ENCODE measurements around the gene TGFBR2.

TGFBR2 gene

DNA sequence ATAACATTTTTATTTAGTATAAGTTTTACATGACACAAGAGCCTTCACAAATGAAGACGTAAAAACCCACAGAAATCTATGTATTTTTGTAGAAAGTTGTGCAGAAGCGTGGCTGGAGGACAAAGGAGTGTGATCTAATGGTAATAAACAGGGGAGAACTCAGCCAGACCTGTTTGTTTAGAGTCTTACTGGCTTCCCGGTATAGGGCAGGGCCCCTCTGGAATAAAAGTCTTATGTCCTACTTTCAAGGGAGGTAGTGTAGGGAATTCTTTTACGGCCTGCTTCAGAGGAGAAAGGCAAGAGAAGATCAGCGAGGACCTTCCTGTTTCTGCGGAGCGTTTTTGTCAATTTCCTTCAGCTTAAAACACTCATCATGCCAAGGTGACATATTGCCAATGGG lies 103.6 kb downstream of the TGFBR2 start:
- no peak for DNase-seq (ENCODE audit: low read depth in 2 of 2)
- TF ChIP-seq, protein P1, sequence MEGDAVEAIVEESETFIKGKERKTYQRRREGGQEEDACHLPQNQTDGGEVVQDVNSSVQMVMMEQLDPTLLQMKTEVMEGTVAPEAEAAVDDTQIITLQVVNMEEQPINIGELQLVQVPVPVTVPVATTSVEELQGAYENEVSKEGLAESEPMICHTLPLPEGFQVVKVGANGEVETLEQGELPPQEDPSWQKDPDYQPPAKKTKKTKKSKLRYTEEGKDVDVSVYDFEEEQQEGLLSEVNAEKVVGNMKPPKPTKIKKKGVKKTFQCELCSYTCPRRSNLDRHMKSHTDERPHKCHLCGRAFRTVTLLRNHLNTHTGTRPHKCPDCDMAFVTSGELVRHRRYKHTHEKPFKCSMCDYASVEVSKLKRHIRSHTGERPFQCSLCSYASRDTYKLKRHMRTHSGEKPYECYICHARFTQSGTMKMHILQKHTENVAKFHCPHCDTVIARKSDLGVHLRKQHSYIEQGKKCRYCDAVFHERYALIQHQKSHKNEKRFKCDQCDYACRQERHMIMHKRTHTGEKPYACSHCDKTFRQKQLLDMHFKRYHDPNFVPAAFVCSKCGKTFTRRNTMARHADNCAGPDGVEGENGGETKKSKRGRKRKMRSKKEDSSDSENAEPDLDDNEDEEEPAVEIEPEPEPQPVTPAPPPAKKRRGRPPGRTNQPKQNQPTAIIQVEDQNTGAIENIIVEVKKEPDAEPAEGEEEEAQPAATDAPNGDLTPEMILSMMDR (IDR thresholded peaks at IDR 0.05; ENCODE audit: low read depth, low read length), result no peak
- no peak overlapping the region for H3K4me3 ChIP-seq (replicated peaks in 1 of 2; ENCODE audit: low read depth in 2 of 2, low read length in 2 of 2)

DNA sequence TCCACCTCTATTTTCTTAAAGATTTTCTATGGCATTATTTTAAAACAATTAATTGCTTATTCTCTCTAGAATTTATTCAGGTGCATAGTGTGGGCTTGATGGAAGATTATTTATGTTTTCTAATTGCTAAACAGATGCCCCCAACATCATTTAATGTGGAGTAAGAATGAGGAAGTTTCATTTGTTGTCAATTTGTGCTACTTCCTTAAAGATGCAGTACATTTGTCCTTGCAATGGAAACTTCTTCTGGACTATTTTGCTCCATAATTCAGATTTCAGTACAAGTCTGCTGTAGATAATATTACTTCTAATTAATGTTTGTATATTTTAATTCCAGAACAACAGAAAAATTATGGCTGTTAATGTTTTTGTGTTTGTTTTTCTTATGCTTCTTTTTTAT lies 104.8 kb downstream of the TGFBR2 start:
- no peak overlapping the region for H3K4me3 ChIP-seq (replicated peaks in 1 of 2; ENCODE audit: low read depth in 2 of 2, low read length in 2 of 2)
- TF ChIP-seq, protein P1 (IDR thresholded peaks at IDR 0.05; ENCODE audit: low read depth, low read length), result no peak
- DNase-seq (ENCODE audit: low read depth in 2 of 2), result no peak

DNA sequence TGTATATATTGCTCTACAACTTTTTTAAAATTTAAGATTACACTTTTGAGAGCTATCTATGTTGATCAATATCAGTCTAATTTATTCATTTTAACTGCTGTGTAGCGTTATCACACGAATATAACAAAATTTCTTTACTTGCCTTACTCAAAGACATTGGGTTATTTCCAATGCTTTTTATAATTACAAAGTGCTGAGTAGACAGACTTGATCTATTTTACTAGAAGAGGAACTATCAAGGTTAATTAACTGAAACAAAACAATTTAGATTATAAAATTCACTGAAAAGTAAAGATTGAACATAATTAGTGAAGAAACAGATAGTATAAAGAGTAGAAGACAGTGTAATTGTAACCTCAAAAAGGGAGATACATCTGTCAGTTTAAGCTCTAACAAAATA lies 105.5 kb downstream of the TGFBR2 start:
- TF ChIP-seq, protein P1 (IDR thresholded peaks at IDR 0.05; ENCODE audit: low read depth, low read length), result no peak
- H3K4me3 ChIP-seq (replicated peaks in 1 of 2; ENCODE audit: low read depth in 2 of 2, low read length in 2 of 2), result no peak overlapping the region
- no peak for DNase-seq (ENCODE audit: low read depth in 2 of 2)

DNA sequence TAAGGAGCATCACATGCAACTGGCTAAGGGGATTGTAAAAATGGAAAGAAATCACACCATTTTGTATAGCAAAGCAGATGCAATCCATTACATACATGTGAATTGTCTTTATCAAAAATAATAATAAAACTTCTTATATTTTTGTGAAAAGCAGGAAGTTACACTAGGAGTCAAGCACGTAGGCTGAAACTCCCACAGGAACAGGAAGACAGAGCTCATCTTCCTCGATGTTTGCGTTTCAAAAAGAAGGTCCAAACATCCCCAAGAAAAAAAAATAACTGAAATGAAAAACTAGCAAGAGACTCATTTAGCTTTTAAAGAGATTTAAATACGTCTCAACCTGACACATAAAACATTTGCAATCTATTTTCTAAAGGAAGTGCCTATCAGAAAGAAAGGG lies 106.6 kb downstream of the TGFBR2 start:
- TF ChIP-seq, protein P1 (IDR thresholded peaks at IDR 0.05; ENCODE audit: low read depth, low read length), result no peak
- no peak for DNase-seq (ENCODE audit: low read depth in 2 of 2)

DNA sequence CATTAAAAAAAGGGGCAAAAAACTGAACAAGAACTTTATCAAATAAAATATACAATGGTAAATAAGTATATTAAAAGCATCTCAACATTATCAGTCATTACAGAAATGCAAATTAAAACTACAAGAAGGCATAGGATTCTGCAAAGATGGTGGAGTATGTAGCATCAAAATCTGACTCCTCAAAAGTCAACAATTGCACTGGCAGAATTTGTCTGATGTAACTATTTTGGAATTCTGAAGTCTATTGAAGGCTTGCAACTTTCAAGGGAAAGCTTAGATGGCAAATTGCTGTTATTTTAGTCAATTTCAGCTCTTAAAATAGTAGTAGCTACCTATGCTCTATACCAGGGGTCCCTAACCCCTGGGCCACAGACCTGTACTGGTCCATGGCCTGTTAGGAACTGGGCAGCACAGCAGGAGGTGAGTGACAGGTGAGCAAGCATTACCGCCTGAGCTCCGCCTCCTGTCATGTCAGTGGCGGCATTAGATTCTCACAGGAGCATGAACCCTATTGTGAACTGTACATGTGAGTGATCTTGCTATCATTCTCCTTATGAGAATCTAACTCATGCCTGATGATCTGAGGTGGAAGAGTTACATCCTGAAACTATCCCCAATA lies 107.6 kb downstream of the TGFBR2 start:
- DNase-seq (ENCODE audit: low read depth in 2 of 2), result no peak
- TF ChIP-seq, protein P1 (IDR thresholded peaks at IDR 0.05; ENCODE audit: low read depth, low read length), result no peak
- no peak overlapping the region for H3K4me3 ChIP-seq (replicated peaks in 1 of 2; ENCODE audit: low read depth in 2 of 2, low read length in 2 of 2)

More for the DNA sequence above, 106.6 kb downstream of the TGFBR2 start:
- no peak overlapping the region for H3K4me3 ChIP-seq (replicated peaks in 1 of 2; ENCODE audit: low read depth in 2 of 2, low read length in 2 of 2)

DNA sequence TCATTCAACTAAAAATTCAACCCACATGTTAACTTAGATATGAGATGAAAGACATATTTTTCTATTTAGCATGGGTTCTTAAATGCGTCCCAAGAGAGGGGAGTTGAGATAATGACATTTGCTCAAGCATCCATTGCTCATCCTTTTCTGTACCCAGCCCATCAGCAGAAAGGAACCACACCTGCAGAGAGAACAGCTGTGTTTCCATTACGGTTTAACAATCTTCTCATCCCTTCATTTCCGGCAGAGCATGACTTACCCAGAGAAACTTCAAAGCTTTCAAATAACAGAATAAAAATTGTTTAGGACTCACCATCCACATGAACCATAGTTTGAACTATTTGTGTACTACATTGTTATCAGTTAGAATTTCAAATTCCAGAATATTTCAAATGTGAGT lies 113.1 kb downstream of the TGFBR2 start:
- DNase-seq (ENCODE audit: low read depth in 2 of 2), result no peak
- TF ChIP-seq, protein P1 (IDR thresholded peaks at IDR 0.05; ENCODE audit: low read depth, low read length), result no peak
- no peak overlapping the region for H3K4me3 ChIP-seq (replicated peaks in 1 of 2; ENCODE audit: low read depth in 2 of 2, low read length in 2 of 2)

Data from cardiac fibroblast (primary cell).